ENCODE data around the gene GALNT3.

DNA sequence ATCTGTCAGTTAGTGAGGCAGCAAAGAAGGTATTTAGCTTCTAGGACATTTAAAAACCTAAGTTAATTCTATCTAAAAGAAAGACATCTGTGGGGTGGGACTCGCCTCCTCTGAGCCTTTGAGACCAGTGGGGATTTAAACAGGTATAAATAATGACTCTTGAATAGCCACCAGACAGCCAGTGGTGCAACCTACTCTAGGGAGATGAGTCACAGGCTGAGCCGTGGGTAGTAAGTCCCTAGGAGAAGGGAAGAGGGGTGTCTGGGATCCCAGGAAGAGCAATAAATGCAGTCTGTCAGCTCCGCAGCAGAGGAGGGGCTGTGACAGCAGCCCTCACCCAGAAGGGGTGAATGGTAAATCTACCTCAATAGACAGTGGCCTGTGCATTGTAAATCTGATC is 43.1 kb upstream of the GALNT3 start:
- TF ChIP-seq CTCF (IDR thresholded peaks at IDR 0.05; ENCODE audit: low read length) (no peak), EZH2 (optimal IDR thresholded peaks at IDR 0.05; ENCODE audit: low read depth, low read length) (no peak)
